ENCODE measurements around the gene C10orf143. TPM values are rescaled to one million over a fixed set of nuclear protein-coding genes. Genes with fewer than 3 reads are reported as not detected.

Gene C10orf143
- total RNA-seq, 2 experiments from 2014 or later: 4.3 to 5.8 TPM

GRCh38 chr10:130046591-130046990, 64.0 kb downstream of the C10orf143 start:
- intact Hi-C loops (cut with DNase I, micrococcal nuclease): no loop called here
- no peak for DNase-seq
- no peak overlapping the region for H3K27ac ChIP-seq (ENCODE audit: low read depth in 1 of 2, low read length in 2 of 2)
- H3K4me1 ChIP-seq (ENCODE audit: insufficient read depth, low read length): no peaks in the 10 kb centered on the region
- Mint-ChIP-seq H3K27me3 (peaks cover 12% of the 10 kb centered on the region), H3K27ac (no peak overlapping the region), H3K36me3 (ENCODE audit: low read depth) (no peaks in the 10 kb centered on the region), H3K4me1 (ENCODE audit: low read depth) (no peaks in the 10 kb centered on the region), H3K9me3 (no peaks in the 10 kb centered on the region), H3K4me3 (no peak overlapping the region)
- H3K36me3 ChIP-seq (ENCODE audit: insufficient read depth, low read length): no peaks in the 10 kb centered on the region
- no peak for ATAC-seq (ENCODE audit: poor library complexity)
- H3K4me3 ChIP-seq (ENCODE audit: low read length): no peak overlapping the region
- TF ChIP-seq CTCF (IDR thresholded peaks at IDR 0.05): no peak
- ChIA-PET POLR2A (no interaction called here), CTCF (no interaction called here)
- H3K27me3 ChIP-seq (ENCODE audit: control insufficient read depth in 1 of 2, insufficient read depth in 2 of 2, low read length in 2 of 2): no peaks in the 10 kb centered on the region
- peaks cover 0 to 18% of the 10 kb centered on the region in 2 experiments for H3K9me3 ChIP-seq (ENCODE audit: control insufficient read depth in 1 of 2, insufficient read depth in 1 of 2, low read length in 2 of 2)

DNA sequence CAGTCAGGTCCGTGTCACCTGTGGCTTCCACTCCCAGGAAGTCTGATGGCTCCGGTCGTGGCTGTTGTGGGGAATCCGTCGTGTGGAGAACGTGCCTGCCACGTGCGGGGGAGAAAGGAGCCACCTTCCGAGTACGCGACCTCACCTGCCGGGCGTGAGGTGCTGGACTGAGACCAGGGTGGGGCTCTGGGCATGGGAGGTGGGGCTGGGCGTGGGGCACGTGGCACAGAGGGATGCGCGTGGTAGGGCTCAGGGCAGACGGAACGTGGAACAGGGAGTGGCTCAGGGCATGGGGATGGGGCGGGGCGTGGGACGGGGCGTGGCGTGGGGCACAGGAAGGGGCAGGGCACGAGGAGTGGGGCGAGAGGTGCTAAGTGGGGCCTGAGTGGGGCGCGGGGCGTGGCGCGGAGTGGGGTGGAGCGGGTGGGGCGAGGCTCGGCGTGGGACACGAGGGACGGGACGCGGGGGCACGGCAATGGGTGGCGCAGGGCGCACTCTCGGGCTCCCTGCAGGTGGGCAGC, 64.8 kb downstream of the C10orf143 start:
- Histone ChIP-seq H3K27ac (ENCODE audit: low read depth in 1 of 2, low read length in 2 of 2) (no peak overlapping the region), H3K4me3 (ENCODE audit: low read length) (no peak overlapping the region), H3K4me1 (ENCODE audit: insufficient read depth, low read length) (no peaks in the 10 kb centered on the region), H3K36me3 (ENCODE audit: insufficient read depth, low read length) (no peaks in the 10 kb centered on the region), H3K27me3 (ENCODE audit: control insufficient read depth in 1 of 2, insufficient read depth in 2 of 2, low read length in 2 of 2) (no peaks in the 10 kb centered on the region), H3K9me3 (ENCODE audit: control insufficient read depth in 1 of 2, insufficient read depth in 1 of 2, low read length in 2 of 2) (peaks cover 0 to 18% of the 10 kb centered on the region in 2 experiments)
- ChIA-PET POLR2A (no interaction called here), CTCF (no interaction called here)
- no peaks in the 10 kb centered on the region for H3K36me3 Mint-ChIP-seq (ENCODE audit: low read depth)
- no peaks in the 10 kb centered on the region for H3K9me3 Mint-ChIP-seq
- DNase-seq (no peak), ATAC-seq (ENCODE audit: poor library complexity) (no peak)
- no peak overlapping the region for H3K4me3 Mint-ChIP-seq
- H3K27me3 Mint-ChIP-seq: peaks cover 12% of the 10 kb centered on the region
- TF ChIP-seq CTCF (IDR thresholded peaks at IDR 0.05): no peak
- intact Hi-C loops (cut with DNase I, micrococcal nuclease): no loop called here
- no peaks in the 10 kb centered on the region for H3K4me1 Mint-ChIP-seq (ENCODE audit: low read depth)
- no peak overlapping the region for H3K27ac Mint-ChIP-seq

DNA sequence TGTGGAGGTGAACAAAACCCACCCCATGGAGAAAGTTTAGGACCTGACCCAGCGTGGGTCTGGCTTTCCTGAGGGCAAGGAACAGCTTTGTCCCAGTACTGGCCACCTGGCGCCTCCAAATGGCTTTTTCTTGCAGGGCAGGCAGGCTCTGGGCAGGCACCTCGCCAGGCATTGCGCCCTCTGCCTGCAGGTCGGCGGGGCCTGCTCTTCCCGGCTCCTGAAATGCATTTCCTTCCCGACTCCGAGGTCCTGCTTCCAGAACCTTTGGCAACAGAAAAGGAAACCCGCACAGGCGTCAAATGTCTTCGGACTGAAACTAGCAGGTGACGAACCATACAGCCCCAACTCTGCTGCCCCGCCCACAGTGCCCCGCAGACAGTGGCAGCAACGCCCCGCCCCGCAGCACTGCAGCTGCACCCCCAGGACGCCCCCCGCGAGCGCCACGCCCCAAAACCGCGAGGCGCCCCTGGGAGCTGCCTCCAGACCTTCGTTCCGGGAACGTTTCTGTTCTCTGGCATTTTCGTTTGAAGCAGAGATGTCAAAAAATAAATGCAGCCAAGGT, 65.5 kb downstream of the C10orf143 start:
- Histone ChIP-seq H3K4me3 (ENCODE audit: low read length) (no peak overlapping the region), H3K9me3 (ENCODE audit: control insufficient read depth in 1 of 2, insufficient read depth in 1 of 2, low read length in 2 of 2) (peaks cover 0 to 18% of the 10 kb centered on the region in 2 experiments), H3K4me1 (ENCODE audit: insufficient read depth, low read length) (no peaks in the 10 kb centered on the region), H3K27me3 (ENCODE audit: control insufficient read depth in 1 of 2, insufficient read depth in 2 of 2, low read length in 2 of 2) (no peaks in the 10 kb centered on the region), H3K36me3 (ENCODE audit: insufficient read depth, low read length) (no peaks in the 10 kb centered on the region), H3K27ac (ENCODE audit: low read depth in 1 of 2, low read length in 2 of 2) (no peak overlapping the region)
- DNase-seq (no peak), ATAC-seq (ENCODE audit: poor library complexity) (no peak)
- intact Hi-C loops (cut with DNase I, micrococcal nuclease): no loop called here
- no peaks in the 10 kb centered on the region for H3K36me3 Mint-ChIP-seq (ENCODE audit: low read depth)
- TF ChIP-seq CTCF (IDR thresholded peaks at IDR 0.05): no peak
- no peaks in the 10 kb centered on the region for H3K9me3 Mint-ChIP-seq
- CTCF ChIA-PET: no interaction called here
- H3K27ac Mint-ChIP-seq: no peak overlapping the region
- H3K27me3 Mint-ChIP-seq: peaks cover 12% of the 10 kb centered on the region
- no peak overlapping the region for H3K4me3 Mint-ChIP-seq
- POLR2A ChIA-PET: no interaction called here
- H3K4me1 Mint-ChIP-seq (ENCODE audit: low read depth): no peaks in the 10 kb centered on the region
